Kidney (tissue), 14 donors: Measurements from ENCODE around the gene XYLT1. TPM values are rescaled to one million over a fixed set of nuclear protein-coding genes. Genes with fewer than 3 reads are reported as not detected.

Experiments used
- DNase-seq, 5 donors: peaks; one replicate each; pipeline ENCODE4 v3.0.0-alpha.2; 2013 to 2020
- FAIRE-seq: peaks from 2 replicates; lab custom pipeline; 2012; peaks lifted over from hg19 to GRCh38; lab: Jason Lieb, UNC
- H3K27ac ChIP-seq, 2 donors: one replicate each; pipeline ENCODE4 v1.7.0; 2013; ENCODE audit warnings: low read depth in 2 of 2, low read length in 2 of 2, inconsistent platforms in 1 of 2
- H3K27me3 ChIP-seq: one replicate; pipeline ENCODE4 v1.7.1; 2013; ENCODE audit warnings: low read length, inconsistent platforms; ENCODE audit not compliant: control insufficient read depth, insufficient read depth
- H3K36me3 ChIP-seq, 3 donors: one replicate each; pipeline versions ENCODE4 v1.7.0 to v1.7.1; 2013; ENCODE audit warnings: low read length in 3 of 3, control low read depth in 1 of 3, inconsistent platforms in 1 of 3; ENCODE audit not compliant: insufficient read depth in 3 of 3, control insufficient read depth in 2 of 3
- H3K4me1 ChIP-seq, 3 donors: one replicate each; pipeline versions ENCODE4 v1.7.0 to v1.7.1; 2013; ENCODE audit warnings: low read length in 3 of 3, inconsistent platforms in 1 of 3, low read depth in 1 of 3; ENCODE audit not compliant: control insufficient read depth in 2 of 3, insufficient read depth in 2 of 3
- H3K4me3 ChIP-seq, 3 donors: one replicate each; pipeline versions ENCODE4 v1.7.0 to v1.8.1; 2013; ENCODE audit warnings: low read length in 3 of 3, control low read depth in 1 of 3, inconsistent platforms in 1 of 3
- H3K9ac ChIP-seq, 3 donors: one replicate each; pipeline versions ENCODE4 v1.7.0 to v1.7.1; 2013; ENCODE audit warnings: low read length in 3 of 3, control low read depth in 1 of 3, inconsistent platforms in 1 of 3
- H3K9me3 ChIP-seq, 3 donors: one replicate each; pipeline versions ENCODE4 v1.7.0 to v1.7.1; 2013; ENCODE audit warnings: low read length in 3 of 3, control low read depth in 1 of 3, inconsistent platforms in 1 of 3; ENCODE audit not compliant: control insufficient read depth in 2 of 3, insufficient read depth in 1 of 3
- CTCF ChIP-seq: IDR thresholded peaks from 3 replicates; pipeline ENCODE4 v1.5.1; 2012; ENCODE audit warnings: mild to moderate bottlenecking, moderate library complexity, borderline replicate concordance; ENCODE audit not compliant: insufficient read depth; ENCODE audit errors: extremely low read depth
- intact Hi-C: fragments of 100-400 bp; cut with DNase I; formaldehyde crosslinking; loops from one replicate; pipeline ENCODE4 v1.11.1; 2022
- polyA plus RNA-seq: library from polyadenylated mRNA; stranded (reverse); fragments of 350-450 nt; fragmentation: Illumina TruSeq; extraction: RNeasy Lipid Tissue Mini Kit (QIAGEN cat#74804); gene quantifications from one replicate; pipeline ENCODE4 v1.2.3, GENCODE V29; 2014; ENCODE audit warnings: low read depth, low replicate concordance; ENCODE audit not compliant: insufficient read depth
- total RNA-seq: library from RNA; stranded (reverse); fragmentation: NEBNext Ultra II Directional; extraction: Animal tissue kit (Norgen Biotek cat#: 25700); gene quantifications from one replicate; pipeline ENCODE4 v1.2.1, GENCODE V29; 2021
- donor health status: control.
- donor health status: control.
- donor health status: control.
- donor health status: control.
- donor health status: control.
- donor health status: DM: yes; HTN: yes; CAD: no.
- donor health status: Normal renal cell carcinoma (clear cell type).

The XYLT1 gene
- total and polyA plus RNA-seq, 2 donors from 2014 or later = 0.52 to 7.6 TPM

- H3K4me1 ChIP-seq = no peaks in the 10 kb centered on the region
- FAIRE-seq (no peak), DNase-seq (no peak)
- H3K4me3 ChIP-seq = no peak overlapping the region
- H3K9me3 ChIP-seq = no peaks in the 10 kb centered on the region
- intact Hi-C loops = no loop called here
- no peak for TF ChIP-seq CTCF
- no peaks in the 10 kb centered on the region for H3K36me3 ChIP-seq
- no peaks in the 10 kb centered on the region for H3K27me3 ChIP-seq
- H3K27ac ChIP-seq = no peak overlapping the region
- no peak overlapping the region for H3K9ac ChIP-seq
Observed at GRCh38 chr16:17437981-17438380, 32.8 kb downstream of the XYLT1 start.

GRCh38 chr16:17437127-17437720 lies 33.5 kb downstream of the XYLT1 start:
- DNase-seq (no peak), FAIRE-seq (no peak)
- Histone ChIP-seq H3K4me1 (no peaks in the 10 kb centered on the region), H3K9ac (no peak overlapping the region), H3K9me3 (no peaks in the 10 kb centered on the region), H3K36me3 (no peaks in the 10 kb centered on the region), H3K27me3 (no peaks in the 10 kb centered on the region), H3K4me3 (no peak overlapping the region), H3K27ac (no peak overlapping the region)
- TF ChIP-seq CTCF = no peak
- intact Hi-C loops = no loop called here

GRCh38 chr16:17435318-17435717 lies 35.4 kb downstream of the XYLT1 start:
- Histone ChIP-seq H3K9ac (no peak overlapping the region), H3K4me3 (no peak overlapping the region), H3K36me3 (no peaks in the 10 kb centered on the region), H3K9me3 (no peaks in the 10 kb centered on the region), H3K27ac (no peak overlapping the region), H3K27me3 (no peaks in the 10 kb centered on the region), H3K4me1 (no peaks in the 10 kb centered on the region)
- DNase-seq (no peak), FAIRE-seq (no peak)
- intact Hi-C loops = no loop called here
- no peak for TF ChIP-seq CTCF
